HepG2 (cell line): ENCODE results near the gene PCDHGA5. TPM values are rescaled to one million over a fixed set of nuclear protein-coding genes. Genes with fewer than 3 reads are reported as not detected.

Experiments used
- ATAC-seq: fragments of 200-7000 bp; cut with Tn5 transposase; 3 replicates; pipeline ENCODE4 v1.9.1; 2020; ENCODE audit warnings: mild to moderate bottlenecking, moderate library complexity
- BruUV-seq: library from RNA; stranded (reverse); fragments of 400-500 nt; replicated peaks from 2 replicates; lab custom pipeline; 2021; lab: Mats Ljungman, UMichigan
- CTCF ChIA-PET: fragments of 300-600 bp; formaldehyde crosslinking; extraction: SDS; loops from one replicate; lab custom pipeline; 2021; ENCODE audit warnings: low total read pairs, inconsistent platforms, low intra/inter-chr PET ratio; lab: Yijun Ruan, JAX
- POLR2A ChIA-PET: fragments of 350-600 bp; sonication (Branson Sonifier 250); formaldehyde crosslinking; loops from one replicate; lab custom pipeline; 2020; ENCODE audit warnings: antibody characterized with exemption, inconsistent platforms; lab: Yijun Ruan, JAX
- DNase-seq: peaks from one replicate; pipeline ENCODE4 v3.0.0-alpha.2; 2015; ENCODE audit warnings: low spot score
- FAIRE-seq: peaks from 3 replicates; lab custom pipeline; 2011; peaks lifted over from hg19 to GRCh38; lab: Jason Lieb, UNC
- H2AFZ ChIP-seq: one replicate; pipeline ENCODE4 v1.6.1; 2011; ENCODE audit warnings: low read length, inconsistent platforms
- H3K27ac ChIP-seq: fragments of 300-600 bp; 3 replicates; pipeline ENCODE4 v1.8.0; 2011; ENCODE audit warnings: mixed run types, mild to moderate bottlenecking, mixed read lengths, low read length, inconsistent platforms; ENCODE audit not compliant: insufficient read depth; ENCODE audit errors: extremely low read length
- H3K27me3 ChIP-seq, 2 experiments: fragments of 200-600 bp in 1 of 2; 2 replicates in 1 of 2; 3 replicates in 1 of 2; pipeline versions ENCODE4 v1.6.0 to v1.8.0; 2011; ENCODE audit warnings: low read length in 2 of 2, mild to moderate bottlenecking in 2 of 2, moderate library complexity in 2 of 2, inconsistent platforms in 1 of 2; ENCODE audit not compliant: insufficient read depth in 2 of 2, control insufficient read depth in 1 of 2
- H3K36me3 ChIP-seq, 2 experiments: fragments of 200-600 bp in 1 of 2; replicated peaks in 1 of 2; 2 replicates in 1 of 2; 3 replicates in 1 of 2; pipeline versions ENCODE4 v1.5.1 to v1.8.0; 2011; ENCODE audit warnings: low read length in 2 of 2, inconsistent platforms in 1 of 2; ENCODE audit not compliant: insufficient read depth in 2 of 2, control insufficient read depth in 1 of 2
- H3K4me1 ChIP-seq: 2 replicates; pipeline ENCODE4 v1.5.1; 2012; ENCODE audit warnings: low read length, inconsistent platforms; ENCODE audit not compliant: insufficient read depth
- H3K4me2 ChIP-seq: 2 replicates; pipeline ENCODE4 v1.6.0; 2011; ENCODE audit warnings: low read depth, low read length, inconsistent platforms
- H3K4me3 ChIP-seq, 3 experiments: fragments of 200-600 bp in 1 of 3; sonication (generic), shearing (Covaris generic) in 1 of 3; replicated peaks in 1 of 3; 2 replicates each; pipeline ENCODE4 v1.5.1; 2011 to 2016; ENCODE audit warnings: low read length in 3 of 3, inconsistent platforms in 2 of 3, low read depth in 2 of 3, mild to moderate bottlenecking in 2 of 3, control low read depth in 1 of 3, mixed read lengths in 1 of 3; ENCODE audit not compliant: insufficient read depth in 1 of 3
- H3K79me2 ChIP-seq: one replicate; pipeline ENCODE4 v1.6.1; 2011; ENCODE audit warnings: low read length, inconsistent platforms; ENCODE audit not compliant: insufficient read depth
- H3K9ac ChIP-seq: 2 replicates; pipeline ENCODE4 v1.6.0; 2011; ENCODE audit warnings: mild to moderate bottlenecking, low read depth, low read length, inconsistent platforms; ENCODE audit not compliant: insufficient read depth
- H3K9me3 ChIP-seq: 2 replicates; pipeline ENCODE4 v1.5.1; 2012; ENCODE audit warnings: mild to moderate bottlenecking, low read length
- H4K20me1 ChIP-seq: 2 replicates; pipeline ENCODE4 v1.6.0; 2011; ENCODE audit warnings: inconsistent platforms, mild to moderate bottlenecking, low read length, moderate library complexity; ENCODE audit not compliant: insufficient read depth
- CCAR2 ChIP-seq: fragments of 200-400 bp; formaldehyde crosslinking; optimal IDR thresholded peaks from 2 replicates; pipeline ENCODE3; 2018; ENCODE audit warnings: low read depth, mild to moderate bottlenecking, low read length, moderate library complexity
- CTCF ChIP-seq: sonication (generic); formaldehyde crosslinking; IDR thresholded peaks from 2 replicates; pipeline ENCODE4 v1.5.0; 2020; ENCODE audit warnings: mild to moderate bottlenecking, missing genetic modification reagents, moderate library complexity
- E2F1 ChIP-seq: sonication (generic); formaldehyde crosslinking; IDR thresholded peaks from 2 replicates; pipeline ENCODE4 v1.5.0; 2020; ENCODE audit warnings: missing genetic modification reagents
- ERF ChIP-seq: IDR thresholded peaks from 2 replicates; pipeline ENCODE4 v1.6.1; 2018; ENCODE audit warnings: missing biosample characterization, missing genetic modification reagents
- ETV5 ChIP-seq: IDR thresholded peaks from 2 replicates; pipeline ENCODE4 v1.6.1; 2018; ENCODE audit warnings: missing biosample characterization, missing genetic modification reagents, inconsistent platforms, borderline replicate concordance
- FOXC1 ChIP-seq: sonication (generic); formaldehyde crosslinking; IDR thresholded peaks from 2 replicates; pipeline ENCODE4 v1.8.0; 2022; ENCODE audit warnings: mild to moderate bottlenecking, missing genetic modification reagents, borderline replicate concordance
- HMGA1 ChIP-seq: sonication (generic); formaldehyde crosslinking; conservative IDR thresholded peaks from 2 replicates; pipeline ENCODE4 v1.4.0; 2020; ENCODE audit warnings: missing genetic modification reagents
- NFE2L2 ChIP-seq: fragments of 150-350 bp; IDR thresholded peaks from 2 replicates; pipeline ENCODE4 v1.6.1; 2014; ENCODE audit warnings: low read length
- NR1H2 ChIP-seq: sonication (generic); formaldehyde crosslinking; IDR thresholded peaks from 2 replicates; pipeline ENCODE4 v1.8.1; 2022; ENCODE audit warnings: low read depth, missing genetic modification reagents, borderline replicate concordance
- PREB ChIP-seq: sonication (generic); formaldehyde crosslinking; IDR thresholded peaks from 2 replicates; pipeline ENCODE4 v1.4.0; 2020; ENCODE audit warnings: missing genetic modification reagents
- RXRB ChIP-seq: IDR thresholded peaks from 2 replicates; pipeline ENCODE4 v1.6.1; 2016; ENCODE audit warnings: borderline replicate concordance, missing genetic modification reagents, missing compliant biosample characterization
- THRA ChIP-seq: sonication (generic); formaldehyde crosslinking; IDR thresholded peaks from 2 replicates; pipeline ENCODE4 v1.4.0; 2020; ENCODE audit warnings: missing genetic modification reagents, borderline replicate concordance
- ZGPAT ChIP-seq: IDR thresholded peaks from 2 replicates; pipeline ENCODE4 v1.6.1; 2016; ENCODE audit warnings: mild to moderate bottlenecking
- ZNF530 ChIP-seq: sonication (generic); formaldehyde crosslinking; IDR thresholded peaks from 2 replicates; pipeline ENCODE4 v1.5.0; 2020; ENCODE audit warnings: low read depth, mild to moderate bottlenecking, missing genetic modification reagents
- ZNF562 ChIP-seq: sonication (generic); formaldehyde crosslinking; IDR thresholded peaks from 2 replicates; pipeline ENCODE4 v1.8.0; 2022; ENCODE audit warnings: missing genetic modification reagents, borderline replicate concordance
- WGBS: methylation state at CpG from one replicate; pipeline ENCODE4 v1.1.6; 2017; ENCODE audit warnings: low lambda C conversion rate; 5-methylcytosine and 5-hydroxymethylcytosine counted together
- in situ Hi-C: cut with HindIII; loops from 2 replicates; pipeline ENCODE4 v1.10.0; 2017; ENCODE audit warnings: low pct_unique_long_range_greater_than_20kb; ENCODE audit not compliant: extremely low pct_ligation_motif_present
- intact Hi-C: fragments of 100-400 bp; cut with micrococcal nuclease; formaldehyde crosslinking; loops from one replicate; pipeline ENCODE4 v1.10.0; 2022; ENCODE audit not compliant: unreplicated experiment
- polyA plus RNA-seq, 8 experiments: library from polyadenylated mRNA; depleted of rRNA in 3 of 8; stranded (reverse) in 7 of 8; unstranded in 1 of 8; fragments of >200 nt; fragmentation: Illumina TruSeq in 4 of 8; extraction: Trizol in 4 of 8; gene quantifications; 2 replicates each; pipeline versions ENCODE4 v1.2.1 to v1.2.3, GENCODE V29; 2011 to 2016; ENCODE audit warnings: low read depth in 4 of 8, missing spikeins in 1 of 8, mixed read lengths in 1 of 8; ENCODE audit not compliant: insufficient read depth in 1 of 8
- total RNA-seq, 5 experiments: library from RNA; depleted of rRNA; stranded (reverse); fragments of >200 nt; fragmentation: Illumina TruSeq; extraction: Trizol; gene quantifications; 2 replicates each; pipeline ENCODE4 v1.2.3, GENCODE V29; 2016; ENCODE audit warnings: low read depth in 1 of 5

The PCDHGA5 gene
- total and polyA plus RNA-seq, 2 of the 13 experiments (the other 11 are each of a cell fraction or from before 2014, with no cell fraction given), result 0.27 to 0.32 TPM

- FAIRE-seq (peak; percentile 77), DNase-seq (peak; percentile 75), ATAC-seq (peak; percentile 98)
- no TSS peak for BruUV-seq
- CTCF ChIA-PET, result interaction anchor here (0.9 to 1.4 kb wide), 5 partner anchors 162 to 214 kb away, joined by 4 to 9 read pairs (median 5); no protein-coding TSS in a partner anchor
- peak within 1 kb of the TSS; percentile 81 for H3K4me2 ChIP-seq
- no peaks in the 10 kb centered on the region for H4K20me1 ChIP-seq
- no peaks in the 10 kb centered on the region; a peak in 1 of 5 replicates for H3K27me3 ChIP-seq
- H3K36me3 ChIP-seq, result no peaks in the 10 kb centered on the region
- H3K4me1 ChIP-seq, result no peaks in the 10 kb centered on the region; the same call in 1 of the 2 replicates
- peak within 1 kb of the TSS; percentile 20; the same call in 1 of the 2 replicates for H3K9ac ChIP-seq
- in situ Hi-C loops, result loop anchor here (10.0 kb wide), 1 partner anchor 175 kb away; no protein-coding TSS in a partner anchor
- peaks cover 12% of the 10 kb centered on the region; the same call in 1 of the 2 replicates for H3K9me3 ChIP-seq
- H3K79me2 ChIP-seq, result no peaks in the 10 kb centered on the region
- intact Hi-C loops, result loop anchor here (10.0 kb wide), 1 partner anchor 175 kb away; no protein-coding TSS in a partner anchor
- no peak within 1 kb of the TSS for H3K27ac ChIP-seq
- peak within 1 kb of the TSS; percentile 93 for H2AFZ ChIP-seq
- POLR2A ChIA-PET, result interaction anchor here (0.6 to 0.9 kb wide), 3 partner anchors 30 to 214 kb away, joined by 3 to 4 read pairs (median 3); partner anchors contain the start of gene TAF7
- peak within 1 kb of the TSS; percentile 49 to 71 (median 61) for H3K4me3 ChIP-seq
- WGBS, result 22% methylated on average over 26 of the region's 29 CpGs
- TF ChIP-seq PREB (CRISPR knock-in tag) (no peak), CCAR2 (no peak), ZNF562 (no peak), CTCF (CRISPR knock-in tag) (peak; percentile 85), THRA (no peak), RXRB (no peak), ZNF530 (CRISPR knock-in tag) (no peak), ZGPAT (peak; percentile 31; the same call in 1 of the 2 replicates), NR1H2 (CRISPR knock-in tag) (no peak), HMGA1 (no peak), NFE2L2 (no peak), ETV5 (CRISPR knock-in tag) (peak; percentile 54; the same call in 1 of the 2 replicates), ERF (CRISPR knock-in tag) (peak; percentile 44; the same call in 1 of the 2 replicates), E2F1 (CRISPR knock-in tag) (no peak), FOXC1 (CRISPR knock-in tag) (peak; percentile 48; the same call in 1 of the 2 replicates)
Observed at GRCh38 chr5:141349917-141350619, 13.9 kb upstream of the PCDHGA5 start, which contains the start of gene PCDHGB1. PCDHGB1 (plus strand) TSS chr5:141350099; CDS start chr5:141350261, 162 bp downstream.
